Activated CD4-positive, alpha-beta memory T cell treated with anti-CD3 and anti-CD28 coated beads for 36 hours (primary cell): ENCODE data around the gene NFKBIZ. TPM values are rescaled to one million over a fixed set of nuclear protein-coding genes. Genes with fewer than 3 reads are reported as not detected.
"Not testable (repeated sequence)": the region's sequence is repeated elsewhere in the genome, so short reads cannot be mapped to it uniquely, and the experiment has no call there.

Source experiments
- CTCF ChIA-PET: fragments of 350-600 bp; sonication (Branson Sonifier 250); formaldehyde crosslinking; loops from one replicate; lab custom pipeline; 2021; ENCODE audit warnings: antibody characterized with exemption, inconsistent platforms; lab: Charles Lee
- POLR2A ChIA-PET: fragments of 350-600 bp; sonication (Branson Sonifier 250); formaldehyde crosslinking; loops from one replicate; lab custom pipeline; 2021; ENCODE audit warnings: antibody characterized with exemption; lab: Charles Lee
- DNase-seq: peaks from one replicate; pipeline ENCODE4 v3.0.0-alpha.2; 2020
- H3K27ac Mint-ChIP-seq: one replicate; pipeline ENCODE4 v1.8.0; 2021; ENCODE audit warnings: mixed read lengths
- H3K27me3 Mint-ChIP-seq: one replicate; pipeline ENCODE4 v1.8.0; 2021; ENCODE audit warnings: mixed read lengths
- H3K36me3 Mint-ChIP-seq: one replicate; pipeline ENCODE4 v1.8.0; 2021; ENCODE audit warnings: mixed read lengths
- H3K4me1 Mint-ChIP-seq: one replicate; pipeline ENCODE4 v1.8.0; 2021; ENCODE audit warnings: low read depth, mixed read lengths
- H3K4me3 Mint-ChIP-seq: one replicate; pipeline ENCODE4 v1.8.0; 2021; ENCODE audit warnings: mild to moderate bottlenecking, mixed read lengths
- H3K9me3 Mint-ChIP-seq: one replicate; pipeline ENCODE4 v1.8.0; 2021; ENCODE audit warnings: mixed read lengths
- intact Hi-C: fragments of 100-400 bp; cut with micrococcal nuclease; formaldehyde crosslinking; loops from one replicate; pipeline ENCODE4 v1.15.1; 2023
- total RNA-seq, 2 experiments: library from RNA; stranded (reverse); gene quantifications; one replicate each; pipeline ENCODE4 v1.2.3, GENCODE V29; 2021

NFKBIZ gene
- total RNA-seq, 2 experiments from 2014 or later, result 65.9 to 74.9 TPM

- H3K27ac Mint-ChIP-seq, result peak overlapping the region; percentile 0
- peaks cover 50% of the 10 kb centered on the region for H3K36me3 Mint-ChIP-seq
- H3K4me1 Mint-ChIP-seq, result peaks cover 59% of the 10 kb centered on the region
- ChIA-PET POLR2A (interaction anchor here (1.0 to 2.6 kb wide), 3 partner anchors 9 to 12 kb away, joined by 3 to 15 read pairs (median 8); partner anchors contain the start of gene NFKBIZ), CTCF (interaction anchor here (2.1 kb wide), 1 partner anchor 363 kb away, joined by 5 read pairs; no protein-coding TSS in a partner anchor)
- no peak overlapping the region for H3K4me3 Mint-ChIP-seq
- H3K9me3 Mint-ChIP-seq, result no peaks in the 10 kb centered on the region
- intact Hi-C loops, result loop anchor here (1.0 to 5.0 kb wide), 3 partner anchors 11 to 74 kb away; no protein-coding TSS in a partner anchor
- DNase-seq, result no peak
- no peaks in the 10 kb centered on the region for H3K27me3 Mint-ChIP-seq
Measured at GRCh38 chr3:101861789-101862415, 12.6 kb downstream of the NFKBIZ start.

- H3K27me3 Mint-ChIP-seq, result no peaks in the 10 kb centered on the region
- H3K4me1 Mint-ChIP-seq, result peaks cover 52% of the 10 kb centered on the region
- no peak overlapping the region for H3K4me3 Mint-ChIP-seq
- intact Hi-C loops, result loop anchor here (5.0 kb wide), 1 partner anchor 35 kb away; no protein-coding TSS in a partner anchor
- no peak overlapping the region for H3K27ac Mint-ChIP-seq
- ChIA-PET CTCF (no interaction called here), POLR2A (interaction anchor here (0.8 kb wide), 1 partner anchor 223 kb away, joined by 3 read pairs; no protein-coding TSS in a partner anchor)
- peaks cover 43% of the 10 kb centered on the region for H3K36me3 Mint-ChIP-seq
- DNase-seq, result no peak
- H3K9me3 Mint-ChIP-seq, result no peaks in the 10 kb centered on the region
Measured at GRCh38 chr3:101862416-101863165, 13.3 kb downstream of the NFKBIZ start.

- H3K9me3 Mint-ChIP-seq, H3K4me3 Mint-ChIP-seq, H3K27ac Mint-ChIP-seq, DNase-seq, H3K27me3 Mint-ChIP-seq: not testable (repeated sequence)
- Mint-ChIP-seq H3K36me3 (peaks cover 21% of the 10 kb centered on the region), H3K4me1 (peaks cover 30% of the 10 kb centered on the region)
- POLR2A ChIA-PET, result interaction anchor here (1.3 kb wide), 1 partner anchor 269 kb away, joined by 4 read pairs; no protein-coding TSS in a partner anchor
- CTCF ChIA-PET, result interaction anchor here (0.7 kb wide), 1 partner anchor 86 kb away, joined by 3 read pairs; the partner anchor contains the start of gene NXPE3
- intact Hi-C loops, result loop anchor here (5.0 kb wide), 1 partner anchor 38 kb away; no protein-coding TSS in a partner anchor
Measured at GRCh38 chr3:101864926-101865325, 15.6 kb downstream of the NFKBIZ start.

GRCh38 chr3:101865751-101866509 is 16.6 kb downstream of the NFKBIZ start:
- CTCF ChIA-PET, result interaction anchor here (0.7 kb wide), 2 partner anchors 87 to 363 kb away, joined by 3 read pairs; partner anchors contain the start of gene NXPE3
- intact Hi-C loops, result no loop called here

GRCh38 chr3:101867511-101867910 is 18.2 kb downstream of the NFKBIZ start:
- intact Hi-C loops, result no loop called here
- no peak overlapping the region for H3K4me3 Mint-ChIP-seq
- peaks cover under 1% of the 10 kb centered on the region for H3K36me3 Mint-ChIP-seq
- POLR2A ChIA-PET, result interaction anchor here (0.5 kb wide), 1 partner anchor 205 kb away, joined by 3 read pairs; no protein-coding TSS in a partner anchor
- no peak for DNase-seq
- H3K4me1 Mint-ChIP-seq, result peaks cover 8% of the 10 kb centered on the region
- CTCF ChIA-PET, result interaction anchor here (0.6 to 1.3 kb wide), 3 partner anchors 53 to 362 kb away, joined by 3 to 5 read pairs (median 3); no protein-coding TSS in a partner anchor
- H3K27me3 Mint-ChIP-seq, result no peaks in the 10 kb centered on the region
- H3K27ac Mint-ChIP-seq, result no peak overlapping the region
- no peaks in the 10 kb centered on the region for H3K9me3 Mint-ChIP-seq

More at GRCh38 chr3:101865751-101866509, 16.6 kb downstream of the NFKBIZ start:
- H3K36me3 Mint-ChIP-seq, result peaks cover 14% of the 10 kb centered on the region
- no peak for DNase-seq
- no peaks in the 10 kb centered on the region for H3K9me3 Mint-ChIP-seq
- H3K4me3 Mint-ChIP-seq, result no peak overlapping the region
- H3K27me3 Mint-ChIP-seq, result no peaks in the 10 kb centered on the region
- POLR2A ChIA-PET, result no interaction called here
- no peak overlapping the region for H3K27ac Mint-ChIP-seq
- H3K4me1 Mint-ChIP-seq, result peaks cover 22% of the 10 kb centered on the region

GRCh38 chr3:101867996-101868395 is 18.7 kb downstream of the NFKBIZ start:
- POLR2A ChIA-PET, result interaction anchor here (0.5 kb wide), 1 partner anchor 205 kb away, joined by 3 read pairs; no protein-coding TSS in a partner anchor

GRCh38 chr3:101868534-101869464 is 19.5 kb downstream of the NFKBIZ start:
- ChIA-PET CTCF (interaction anchor here (0.6 to 1.5 kb wide), 2 partner anchors 77 to 357 kb away, joined by 3 to 4 read pairs; no protein-coding TSS in a partner anchor), POLR2A (no interaction called here)
- Mint-ChIP-seq H3K4me3 (no peak overlapping the region), H3K4me1 (peaks cover 4% of the 10 kb centered on the region), H3K36me3 (peaks cover 2% of the 10 kb centered on the region), H3K9me3 (no peaks in the 10 kb centered on the region), H3K27ac (no peak overlapping the region), H3K27me3 (no peaks in the 10 kb centered on the region)
- DNase-seq, result no peak
- intact Hi-C loops, result no loop called here

More at GRCh38 chr3:101867996-101868395, 18.7 kb downstream of the NFKBIZ start:
- intact Hi-C loops, result no loop called here
- CTCF ChIA-PET, result interaction anchor here (0.6 to 1.2 kb wide), 2 partner anchors 54 to 361 kb away, joined by 3 to 5 read pairs; no protein-coding TSS in a partner anchor
- no peak overlapping the region for H3K4me3 Mint-ChIP-seq
- H3K36me3 Mint-ChIP-seq, result no peaks in the 10 kb centered on the region
- H3K9me3 Mint-ChIP-seq, result no peaks in the 10 kb centered on the region
- no peaks in the 10 kb centered on the region for H3K27me3 Mint-ChIP-seq
- H3K27ac Mint-ChIP-seq, result no peak overlapping the region
- no peak for DNase-seq
- peaks cover 8% of the 10 kb centered on the region for H3K4me1 Mint-ChIP-seq

GRCh38 chr3:101870138-101870537 is 20.8 kb downstream of the NFKBIZ start:
- peaks cover 2% of the 10 kb centered on the region for H3K36me3 Mint-ChIP-seq
- no peak overlapping the region for H3K27ac Mint-ChIP-seq
- intact Hi-C loops, result no loop called here
- CTCF ChIA-PET, result interaction anchor here (1.5 kb wide), 1 partner anchor 355 kb away, joined by 4 read pairs; no protein-coding TSS in a partner anchor
- no peak for DNase-seq
- POLR2A ChIA-PET, result interaction anchor here (0.6 kb wide), 1 partner anchor 162 kb away, joined by 3 read pairs; no protein-coding TSS in a partner anchor
- H3K9me3 Mint-ChIP-seq, result no peaks in the 10 kb centered on the region
- H3K4me3 Mint-ChIP-seq, result no peak overlapping the region
- no peaks in the 10 kb centered on the region for H3K27me3 Mint-ChIP-seq
- no peaks in the 10 kb centered on the region for H3K4me1 Mint-ChIP-seq

GRCh38 chr3:101873619-101874018 is 24.3 kb downstream of the NFKBIZ start:
- Mint-ChIP-seq H3K4me3 (no peak overlapping the region), H3K27ac (no peak overlapping the region), H3K4me1 (no peaks in the 10 kb centered on the region), H3K27me3 (no peaks in the 10 kb centered on the region), H3K36me3 (peaks cover 2% of the 10 kb centered on the region), H3K9me3 (no peaks in the 10 kb centered on the region)
- no peak for DNase-seq
- POLR2A ChIA-PET, result no interaction called here
- CTCF ChIA-PET, result no interaction called here
- intact Hi-C loops, result no loop called here

- DNase-seq, result no peak
- ChIA-PET POLR2A (no interaction called here), CTCF (no interaction called here)
- Mint-ChIP-seq H3K4me1 (no peaks in the 10 kb centered on the region), H3K27ac (no peak overlapping the region), H3K36me3 (peaks cover 2% of the 10 kb centered on the region), H3K27me3 (no peaks in the 10 kb centered on the region), H3K9me3 (no peaks in the 10 kb centered on the region), H3K4me3 (no peak overlapping the region)
- intact Hi-C loops, result no loop called here
Measured at GRCh38 chr3:101876142-101876541, 26.8 kb downstream of the NFKBIZ start.
